Gastrocnemius medialis (tissue), 4 donors: Measurements from ENCODE around the gene CCDC89.
"Not testable (repeated sequence)": the region's sequence is repeated elsewhere in the genome, so short reads cannot be mapped to it uniquely, and the experiment has no call there.

Source experiments
- POLR2A ChIP-seq, 2 donors: fragments of 450-650 bp; IDR thresholded peaks; one replicate each; pipeline ENCODE4 v1.6.1; 2017; ENCODE audit warnings: antibody characterized with exemption in 2 of 2, mild to moderate bottlenecking in 2 of 2, moderate library complexity in 2 of 2
- TF ChIP-seq, protein P1 (sequence below), 5 experiments: fragments of 450-650 bp in 3 of 5; fragments of 200-600 bp in 2 of 5; sonication (generic) in 2 of 5; IDR thresholded peaks in 4 of 5; conservative IDR thresholded peaks in 1 of 5; 1 replicate in 4 of 5; 2 replicates in 1 of 5; pipeline ENCODE4 v1.5.1; 2016 to 2019; ENCODE audit warnings: antibody characterized with exemption in 5 of 5, mild to moderate bottlenecking in 3 of 5, moderate library complexity in 3 of 5

GRCh38 chr11:85670949-85671663 is 14.9 kb downstream of the CCDC89 start:
- TF ChIP-seq, protein P1, sequence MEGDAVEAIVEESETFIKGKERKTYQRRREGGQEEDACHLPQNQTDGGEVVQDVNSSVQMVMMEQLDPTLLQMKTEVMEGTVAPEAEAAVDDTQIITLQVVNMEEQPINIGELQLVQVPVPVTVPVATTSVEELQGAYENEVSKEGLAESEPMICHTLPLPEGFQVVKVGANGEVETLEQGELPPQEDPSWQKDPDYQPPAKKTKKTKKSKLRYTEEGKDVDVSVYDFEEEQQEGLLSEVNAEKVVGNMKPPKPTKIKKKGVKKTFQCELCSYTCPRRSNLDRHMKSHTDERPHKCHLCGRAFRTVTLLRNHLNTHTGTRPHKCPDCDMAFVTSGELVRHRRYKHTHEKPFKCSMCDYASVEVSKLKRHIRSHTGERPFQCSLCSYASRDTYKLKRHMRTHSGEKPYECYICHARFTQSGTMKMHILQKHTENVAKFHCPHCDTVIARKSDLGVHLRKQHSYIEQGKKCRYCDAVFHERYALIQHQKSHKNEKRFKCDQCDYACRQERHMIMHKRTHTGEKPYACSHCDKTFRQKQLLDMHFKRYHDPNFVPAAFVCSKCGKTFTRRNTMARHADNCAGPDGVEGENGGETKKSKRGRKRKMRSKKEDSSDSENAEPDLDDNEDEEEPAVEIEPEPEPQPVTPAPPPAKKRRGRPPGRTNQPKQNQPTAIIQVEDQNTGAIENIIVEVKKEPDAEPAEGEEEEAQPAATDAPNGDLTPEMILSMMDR (IDR thresholded peaks at IDR 0.05 in 4 of 5, conservative IDR thresholded peaks at IDR 0.05 in 1 of 5) = not testable (repeated sequence)
- not testable (repeated sequence) for TF ChIP-seq POLR2A (IDR thresholded peaks at IDR 0.05)
